HL-60 (cell line): Measurements from ENCODE around the gene PIP4K2A.

Experiments
- GABPA ChIP-seq: IDR thresholded peaks from 2 replicates; pipeline ENCODE4 v1.6.1; 2012; ENCODE audit warnings: low read depth
- POLR2AphosphoS5 ChIP-seq: IDR thresholded peaks from 2 replicates; pipeline ENCODE4 v1.6.1; 2012; ENCODE audit warnings: low read depth
- TF ChIP-seq, protein P1 (sequence below): IDR thresholded peaks from one replicate; pipeline ENCODE4 v1.5.1; 2011; ENCODE audit warnings: low read length, control low read depth, inconsistent platforms; ENCODE audit not compliant: insufficient read depth
- TF ChIP-seq, protein P2 (sequence below): IDR thresholded peaks from 2 replicates; pipeline ENCODE4 v1.6.1; 2012; ENCODE audit warnings: low read depth; ENCODE audit not compliant: insufficient replicate concordance

DNA sequence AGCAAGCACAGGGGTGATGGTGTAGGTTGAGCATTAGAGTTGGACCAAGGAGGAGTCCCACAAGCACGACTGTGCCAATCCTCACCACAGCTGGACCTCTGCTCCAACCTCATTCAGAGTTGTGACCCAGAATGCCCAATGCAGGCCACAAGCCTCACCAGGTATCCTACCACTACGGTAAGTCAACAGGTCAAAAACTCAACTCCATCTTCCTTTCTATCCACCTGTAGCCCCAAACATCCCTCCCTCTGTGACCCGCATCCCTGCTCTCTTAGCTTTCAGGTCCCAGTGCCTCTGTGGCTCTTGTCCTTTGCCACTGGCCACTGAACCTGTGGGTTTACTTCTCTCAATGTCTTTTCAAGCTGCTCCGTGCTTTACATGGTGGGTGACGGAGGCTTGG lies 112.8 kb downstream of the PIP4K2A start:
- TF ChIP-seq, protein P1, sequence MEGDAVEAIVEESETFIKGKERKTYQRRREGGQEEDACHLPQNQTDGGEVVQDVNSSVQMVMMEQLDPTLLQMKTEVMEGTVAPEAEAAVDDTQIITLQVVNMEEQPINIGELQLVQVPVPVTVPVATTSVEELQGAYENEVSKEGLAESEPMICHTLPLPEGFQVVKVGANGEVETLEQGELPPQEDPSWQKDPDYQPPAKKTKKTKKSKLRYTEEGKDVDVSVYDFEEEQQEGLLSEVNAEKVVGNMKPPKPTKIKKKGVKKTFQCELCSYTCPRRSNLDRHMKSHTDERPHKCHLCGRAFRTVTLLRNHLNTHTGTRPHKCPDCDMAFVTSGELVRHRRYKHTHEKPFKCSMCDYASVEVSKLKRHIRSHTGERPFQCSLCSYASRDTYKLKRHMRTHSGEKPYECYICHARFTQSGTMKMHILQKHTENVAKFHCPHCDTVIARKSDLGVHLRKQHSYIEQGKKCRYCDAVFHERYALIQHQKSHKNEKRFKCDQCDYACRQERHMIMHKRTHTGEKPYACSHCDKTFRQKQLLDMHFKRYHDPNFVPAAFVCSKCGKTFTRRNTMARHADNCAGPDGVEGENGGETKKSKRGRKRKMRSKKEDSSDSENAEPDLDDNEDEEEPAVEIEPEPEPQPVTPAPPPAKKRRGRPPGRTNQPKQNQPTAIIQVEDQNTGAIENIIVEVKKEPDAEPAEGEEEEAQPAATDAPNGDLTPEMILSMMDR: no peak
- TF ChIP-seq POLR2AphosphoS5: no peak
- TF ChIP-seq, protein P2, sequence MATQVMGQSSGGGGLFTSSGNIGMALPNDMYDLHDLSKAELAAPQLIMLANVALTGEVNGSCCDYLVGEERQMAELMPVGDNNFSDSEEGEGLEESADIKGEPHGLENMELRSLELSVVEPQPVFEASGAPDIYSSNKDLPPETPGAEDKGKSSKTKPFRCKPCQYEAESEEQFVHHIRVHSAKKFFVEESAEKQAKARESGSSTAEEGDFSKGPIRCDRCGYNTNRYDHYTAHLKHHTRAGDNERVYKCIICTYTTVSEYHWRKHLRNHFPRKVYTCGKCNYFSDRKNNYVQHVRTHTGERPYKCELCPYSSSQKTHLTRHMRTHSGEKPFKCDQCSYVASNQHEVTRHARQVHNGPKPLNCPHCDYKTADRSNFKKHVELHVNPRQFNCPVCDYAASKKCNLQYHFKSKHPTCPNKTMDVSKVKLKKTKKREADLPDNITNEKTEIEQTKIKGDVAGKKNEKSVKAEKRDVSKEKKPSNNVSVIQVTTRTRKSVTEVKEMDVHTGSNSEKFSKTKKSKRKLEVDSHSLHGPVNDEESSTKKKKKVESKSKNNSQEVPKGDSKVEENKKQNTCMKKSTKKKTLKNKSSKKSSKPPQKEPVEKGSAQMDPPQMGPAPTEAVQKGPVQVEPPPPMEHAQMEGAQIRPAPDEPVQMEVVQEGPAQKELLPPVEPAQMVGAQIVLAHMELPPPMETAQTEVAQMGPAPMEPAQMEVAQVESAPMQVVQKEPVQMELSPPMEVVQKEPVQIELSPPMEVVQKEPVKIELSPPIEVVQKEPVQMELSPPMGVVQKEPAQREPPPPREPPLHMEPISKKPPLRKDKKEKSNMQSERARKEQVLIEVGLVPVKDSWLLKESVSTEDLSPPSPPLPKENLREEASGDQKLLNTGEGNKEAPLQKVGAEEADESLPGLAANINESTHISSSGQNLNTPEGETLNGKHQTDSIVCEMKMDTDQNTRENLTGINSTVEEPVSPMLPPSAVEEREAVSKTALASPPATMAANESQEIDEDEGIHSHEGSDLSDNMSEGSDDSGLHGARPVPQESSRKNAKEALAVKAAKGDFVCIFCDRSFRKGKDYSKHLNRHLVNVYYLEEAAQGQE: no peak
- TF ChIP-seq GABPA: no peak
